Stimulated activated naive B cell treated with anti-CD40 and anti-IgM and Interleukin-4, amounts not matched to agents 10 μg/mL and 1 μg/mL and 100 μg/mL, for 72 hours (primary cell): ENCODE results near the gene NFIC.
"Not testable (repeated sequence)": the region's sequence is repeated elsewhere in the genome, so short reads cannot be mapped to it uniquely, and the experiment has no call there.

Experiments used
- ATAC-seq, 2 donors: fragments of 150-1000 bp; cut with Tn5 transposase; replicated peaks; 2 replicates each; pipeline ENCODE4 v1.10.0; 2021; ENCODE audit warnings: moderate library complexity in 1 of 2
- DNase-seq: peaks from one replicate; pipeline ENCODE4 v3.0.0; 2021
- H3K27ac Mint-ChIP-seq: one replicate; pipeline ENCODE4 v1.8.0; 2022; ENCODE audit warnings: mild to moderate bottlenecking, mixed read lengths
- H3K27me3 Mint-ChIP-seq, 2 donors: one replicate each; pipeline ENCODE4 v1.8.0; 2022; ENCODE audit warnings: mixed read lengths in 2 of 2
- H3K36me3 Mint-ChIP-seq, 2 donors: one replicate each; pipeline ENCODE4 v1.8.0; 2022; ENCODE audit warnings: mixed read lengths in 2 of 2, mild to moderate bottlenecking in 1 of 2
- H3K4me1 Mint-ChIP-seq, 2 donors: one replicate each; pipeline ENCODE4 v1.8.0; 2022; ENCODE audit warnings: mixed read lengths in 2 of 2, mild to moderate bottlenecking in 1 of 2
- H3K4me3 Mint-ChIP-seq, 2 donors: one replicate each; pipeline ENCODE4 v1.8.0; 2022; ENCODE audit warnings: mild to moderate bottlenecking in 2 of 2, mixed read lengths in 2 of 2, moderate library complexity in 1 of 2
- H3K9me3 Mint-ChIP-seq, 2 donors: one replicate each; pipeline ENCODE4 v1.8.0; 2022; ENCODE audit warnings: mixed read lengths in 2 of 2, mild to moderate bottlenecking in 1 of 2

Gene NFIC

GRCh38 chr19:3441089-3441985 is 75.0 kb downstream of the NFIC start:
- H3K27ac Mint-ChIP-seq: no peak overlapping the region
- no peaks in the 10 kb centered on the region for H3K27me3 Mint-ChIP-seq
- no peaks in the 10 kb centered on the region for H3K9me3 Mint-ChIP-seq
- peaks cover 13 to 30% of the 10 kb centered on the region in 2 donors for H3K36me3 Mint-ChIP-seq
- H3K4me3 Mint-ChIP-seq: no peak overlapping the region
- DNase-seq: no peak
- H3K4me1 Mint-ChIP-seq: peaks cover 9% of the 10 kb centered on the region in 2 donors
- ATAC-seq: no peak

GRCh38 chr19:3441986-3442329 is 75.6 kb downstream of the NFIC start:
- no peaks in the 10 kb centered on the region for H3K27me3 Mint-ChIP-seq
- H3K4me3 Mint-ChIP-seq: no peak overlapping the region
- DNase-seq (no peak), ATAC-seq (no peak)
- peaks cover 13 to 30% of the 10 kb centered on the region in 2 donors for H3K36me3 Mint-ChIP-seq
- H3K4me1 Mint-ChIP-seq: peaks cover 9% of the 10 kb centered on the region in 2 donors
- H3K27ac Mint-ChIP-seq: no peak overlapping the region
- H3K9me3 Mint-ChIP-seq: no peaks in the 10 kb centered on the region

GRCh38 chr19:3442487-3443071 is 76.2 kb downstream of the NFIC start:
- peaks cover 9% of the 10 kb centered on the region in 2 donors for H3K4me1 Mint-ChIP-seq
- ATAC-seq: no peak
- H3K9me3 Mint-ChIP-seq: no peaks in the 10 kb centered on the region

GRCh38 chr19:3443840-3444694 is 77.7 kb downstream of the NFIC start:
- DNase-seq (no peak), ATAC-seq (no peak)
- Mint-ChIP-seq H3K27me3 (no peaks in the 10 kb centered on the region), H3K4me1 (peaks cover 9% of the 10 kb centered on the region in 2 donors), H3K4me3 (no peak overlapping the region), H3K27ac (peak overlapping the region; percentile 60), H3K36me3 (peaks cover 9 to 22% of the 10 kb centered on the region in 2 donors), H3K9me3 (no peaks in the 10 kb centered on the region)

More at GRCh38 chr19:3442487-3443071, 76.2 kb downstream of the NFIC start:
- Mint-ChIP-seq H3K27me3 (no peaks in the 10 kb centered on the region), H3K27ac (no peak overlapping the region), H3K4me3 (no peak overlapping the region), H3K36me3 (peaks cover 11 to 26% of the 10 kb centered on the region in 2 donors)
- no peak for DNase-seq

GRCh38 chr19:3444695-3445234 is 78.4 kb downstream of the NFIC start:
- Mint-ChIP-seq H3K9me3 (no peaks in the 10 kb centered on the region), H3K4me1 (peaks cover 9% of the 10 kb centered on the region in 2 donors), H3K36me3 (peaks cover 9 to 22% of the 10 kb centered on the region in 2 donors), H3K27me3 (no peaks in the 10 kb centered on the region), H3K27ac (no peak overlapping the region), H3K4me3 (no peak overlapping the region)
- DNase-seq (no peak), ATAC-seq (no peak)

- not testable (repeated sequence) for H3K4me3 Mint-ChIP-seq, ATAC-seq, H3K9me3 Mint-ChIP-seq, H3K27ac Mint-ChIP-seq, DNase-seq, H3K27me3 Mint-ChIP-seq
- peaks cover 12 to 16% of the 10 kb centered on the region in 2 donors for H3K4me1 Mint-ChIP-seq
- peaks cover 21 to 29% of the 10 kb centered on the region in 2 donors for H3K36me3 Mint-ChIP-seq
Observed at GRCh38 chr19:3446657-3447056, 80.3 kb downstream of the NFIC start.

- H3K27me3 Mint-ChIP-seq: no peaks in the 10 kb centered on the region
- peaks cover 9 to 13% of the 10 kb centered on the region in 2 donors for H3K4me1 Mint-ChIP-seq
- DNase-seq (no peak), ATAC-seq (no peak)
- H3K36me3 Mint-ChIP-seq: peaks cover 32 to 39% of the 10 kb centered on the region in 2 donors
- no peak overlapping the region for H3K4me3 Mint-ChIP-seq
- H3K9me3 Mint-ChIP-seq: no peaks in the 10 kb centered on the region
- H3K27ac Mint-ChIP-seq: no peak overlapping the region
Observed at GRCh38 chr19:3448616-3449334, 82.4 kb downstream of the NFIC start.

GRCh38 chr19:3450796-3451411 is 84.5 kb downstream of the NFIC start:
- Mint-ChIP-seq H3K27me3 (no peaks in the 10 kb centered on the region), H3K4me3 (peak overlapping the region in 1 of 2 donors; percentile 56), H3K4me1 (peaks cover 3 to 7% of the 10 kb centered on the region in 2 donors), H3K27ac (peak overlapping the region; percentile 83), H3K9me3 (no peaks in the 10 kb centered on the region), H3K36me3 (peaks cover 32 to 42% of the 10 kb centered on the region in 2 donors)
- ATAC-seq (peak; percentile 59 to 85), DNase-seq (no peak)

- Mint-ChIP-seq H3K36me3 (peaks cover 32 to 40% of the 10 kb centered on the region in 2 donors), H3K4me1 (peaks cover 3 to 7% of the 10 kb centered on the region in 2 donors), H3K27ac (no peak overlapping the region), H3K27me3 (no peaks in the 10 kb centered on the region), H3K4me3 (no peak overlapping the region), H3K9me3 (no peaks in the 10 kb centered on the region)
- ATAC-seq (no peak), DNase-seq (no peak)
Observed at GRCh38 chr19:3451451-3451866, 85.1 kb downstream of the NFIC start.

GRCh38 chr19:3452171-3452941 is 86.0 kb downstream of the NFIC start:
- Mint-ChIP-seq H3K36me3 (peaks cover 35 to 45% of the 10 kb centered on the region in 2 donors), H3K9me3 (no peaks in the 10 kb centered on the region), H3K4me1 (peaks cover 8 to 11% of the 10 kb centered on the region in 2 donors), H3K4me3 (no peak overlapping the region), H3K27ac (peak overlapping the region; percentile 37), H3K27me3 (no peaks in the 10 kb centered on the region)
- ATAC-seq (no peak), DNase-seq (no peak)

- Mint-ChIP-seq H3K36me3 (peaks cover 36 to 46% of the 10 kb centered on the region in 2 donors), H3K4me1 (peaks cover 9 to 13% of the 10 kb centered on the region in 2 donors)
- H3K9me3 Mint-ChIP-seq, H3K27me3 Mint-ChIP-seq, ATAC-seq, H3K4me3 Mint-ChIP-seq, H3K27ac Mint-ChIP-seq, DNase-seq: not testable (repeated sequence)
Observed at GRCh38 chr19:3452942-3453214, 86.5 kb downstream of the NFIC start.

GRCh38 chr19:3453840-3454239 is 87.5 kb downstream of the NFIC start:
- ATAC-seq (no peak), DNase-seq (no peak)
- Mint-ChIP-seq H3K27me3 (no peaks in the 10 kb centered on the region), H3K9me3 (no peaks in the 10 kb centered on the region), H3K36me3 (peaks cover 36 to 46% of the 10 kb centered on the region in 2 donors), H3K4me1 (peaks cover 9 to 20% of the 10 kb centered on the region in 2 donors), H3K27ac (no peak overlapping the region), H3K4me3 (no peak overlapping the region)
